K562 (cell line): Measurements from ENCODE around the gene CNTN4.

Experiments used
- CBFB ChIP-seq: sonication (generic); formaldehyde crosslinking; IDR thresholded peaks from 2 replicates; pipeline ENCODE4 v1.4.0; 2020; ENCODE audit warnings: mild to moderate bottlenecking, missing genetic modification reagents
- CREB1 ChIP-seq, 2 experiments: sonication (generic) in 1 of 2; formaldehyde crosslinking in 1 of 2; IDR thresholded peaks; 2 replicates each; pipeline versions ENCODE4 v1.6.1 to v1.8.0; 2012 to 2022; ENCODE audit warnings: inconsistent platforms in 1 of 2, mild to moderate bottlenecking in 1 of 2, missing genetic modification reagents in 1 of 2, moderate library complexity in 1 of 2
- DLX4 ChIP-seq: fragments of 250-450 bp; sonication (Bioruptor Pico); IDR thresholded peaks from 2 replicates; pipeline ENCODE4 v1.6.1; 2021; ENCODE audit warnings: mild to moderate bottlenecking
- EP300 ChIP-seq: IDR thresholded peaks from 2 replicates; pipeline ENCODE4 v1.6.1; 2012; ENCODE audit warnings: low read length, improper control_type of control experiment
- GABPB1 ChIP-seq: sonication (generic); formaldehyde crosslinking; IDR thresholded peaks from 2 replicates; pipeline ENCODE4 v1.8.0; 2022; ENCODE audit warnings: mild to moderate bottlenecking, missing genetic modification reagents
- KLF10 ChIP-seq: fragments of 250-450 bp; sonication (Bioruptor Pico); IDR thresholded peaks from 2 replicates; pipeline ENCODE4 v1.6.1; 2021; ENCODE audit warnings: matching md5 sums
- NBN ChIP-seq: fragments of 450-650 bp; IDR thresholded peaks from 2 replicates; pipeline ENCODE4 v1.6.1; 2016; ENCODE audit warnings: low read depth, mild to moderate bottlenecking
- NFIX ChIP-seq: fragments of 250-450 bp; sonication (Bioruptor Pico); IDR thresholded peaks from 2 replicates; pipeline ENCODE4 v1.4.0; 2020; ENCODE audit warnings: low read depth, mild to moderate bottlenecking, moderate library complexity
- POLR2A ChIP-seq: fragments of 450-650 bp; conservative IDR thresholded peaks from 2 replicates; pipeline ENCODE4 v1.6.1; 2016
- RAD21 ChIP-seq, 2 experiments: fragments of 250-450 bp in 1 of 2; fragments of 450-650 bp in 1 of 2; sonication (Bioruptor Pico) in 1 of 2; formaldehyde crosslinking in 1 of 2; IDR thresholded peaks in 1 of 2; conservative IDR thresholded peaks in 1 of 2; 2 replicates each; pipeline versions ENCODE4 v1.4.0 to v1.8.0; 2020 to 2022; ENCODE audit warnings: mild to moderate bottlenecking in 2 of 2, moderate library complexity in 1 of 2
- ZBTB1 ChIP-seq: sonication (generic); formaldehyde crosslinking; IDR thresholded peaks from 2 replicates; pipeline ENCODE4 v1.8.1; 2023; ENCODE audit warnings: missing genetic modification reagents, low read depth, mild to moderate bottlenecking, borderline replicate concordance
- ZNF263 ChIP-seq: sonication (generic); formaldehyde crosslinking; IDR thresholded peaks from 2 replicates; pipeline ENCODE4 v1.8.0; 2022; ENCODE audit warnings: mild to moderate bottlenecking, missing genetic modification reagents, borderline replicate concordance
- TF ChIP-seq, protein P1 (sequence below): fragments of 250-450 bp; sonication (Bioruptor Pico); IDR thresholded peaks from 2 replicates; pipeline ENCODE4 v1.8.0; 2021; ENCODE audit warnings: moderate library complexity, mild to moderate bottlenecking, inconsistent platforms
- TF ChIP-seq, protein P2 (sequence below): fragments of 450-650 bp; IDR thresholded peaks from 2 replicates; pipeline ENCODE4 v1.6.1; 2016; ENCODE audit warnings: mild to moderate bottlenecking

- TF ChIP-seq, protein P1, sequence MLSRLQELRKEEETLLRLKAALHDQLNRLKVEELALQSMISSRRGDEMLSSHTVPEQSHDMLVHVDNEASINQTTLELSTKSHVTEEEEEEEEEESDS, result no peak
- TF ChIP-seq NBN, result no peak
- TF ChIP-seq CREB1 (IDR thresholded peaks at IDR 0.05), result no peak
- TF ChIP-seq CREB1 (CRISPR knock-in tag; IDR thresholded peaks at IDR 0.05), result no peak
- no peak for TF ChIP-seq CBFB (CRISPR knock-in tag)
- no peak for TF ChIP-seq ZNF263 (CRISPR knock-in tag)
- TF ChIP-seq POLR2A, result no peak
- peak; percentile 11 to 57; a peak in 3 of 4 replicates for TF ChIP-seq RAD21 (CRISPR knock-in tag; conservative IDR thresholded peaks at IDR 0.05 in 1 of 2, IDR thresholded peaks at IDR 0.05 in 1 of 2)
- TF ChIP-seq, protein P2, sequence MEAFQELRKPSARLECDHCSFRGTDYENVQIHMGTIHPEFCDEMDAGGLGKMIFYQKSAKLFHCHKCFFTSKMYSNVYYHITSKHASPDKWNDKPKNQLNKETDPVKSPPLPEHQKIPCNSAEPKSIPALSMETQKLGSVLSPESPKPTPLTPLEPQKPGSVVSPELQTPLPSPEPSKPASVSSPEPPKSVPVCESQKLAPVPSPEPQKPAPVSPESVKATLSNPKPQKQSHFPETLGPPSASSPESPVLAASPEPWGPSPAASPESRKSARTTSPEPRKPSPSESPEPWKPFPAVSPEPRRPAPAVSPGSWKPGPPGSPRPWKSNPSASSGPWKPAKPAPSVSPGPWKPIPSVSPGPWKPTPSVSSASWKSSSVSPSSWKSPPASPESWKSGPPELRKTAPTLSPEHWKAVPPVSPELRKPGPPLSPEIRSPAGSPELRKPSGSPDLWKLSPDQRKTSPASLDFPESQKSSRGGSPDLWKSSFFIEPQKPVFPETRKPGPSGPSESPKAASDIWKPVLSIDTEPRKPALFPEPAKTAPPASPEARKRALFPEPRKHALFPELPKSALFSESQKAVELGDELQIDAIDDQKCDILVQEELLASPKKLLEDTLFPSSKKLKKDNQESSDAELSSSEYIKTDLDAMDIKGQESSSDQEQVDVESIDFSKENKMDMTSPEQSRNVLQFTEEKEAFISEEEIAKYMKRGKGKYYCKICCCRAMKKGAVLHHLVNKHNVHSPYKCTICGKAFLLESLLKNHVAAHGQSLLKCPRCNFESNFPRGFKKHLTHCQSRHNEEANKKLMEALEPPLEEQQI, result no peak
- TF ChIP-seq NFIX (CRISPR knock-in tag), result no peak
- no peak for TF ChIP-seq KLF10
- no peak for TF ChIP-seq GABPB1 (CRISPR knock-in tag)
- TF ChIP-seq DLX4 (CRISPR knock-in tag), result no peak
- no peak for TF ChIP-seq ZBTB1 (CRISPR knock-in tag)
- no peak for TF ChIP-seq EP300
Measured at GRCh38 chr3:2156244-2156847, 57.7 kb downstream of the CNTN4 start.
